ENCODE measurements around the gene FIGN. TPM values are rescaled to one million over a fixed set of nuclear protein-coding genes. Genes with fewer than 3 reads are reported as not detected.

The FIGN gene
- total and polyA plus RNA-seq, 2 experiments from 2014 or later: 0.76 to 2.6 TPM

GRCh38 chr2:163626639-163627109 lies 109.1 kb downstream of the FIGN start:
- Histone ChIP-seq H3K36me3 (ENCODE audit: low read depth) (no peaks in the 10 kb centered on the region), H3F3A (ENCODE audit: insufficient read depth) (no peaks in the 10 kb centered on the region), H3K4me3 (no peak overlapping the region), H3K27ac (no peak overlapping the region), H3K9me3 (ENCODE audit: low read depth) (no peaks in the 10 kb centered on the region), H3K4me1 (ENCODE audit: insufficient read depth) (no peaks in the 10 kb centered on the region), H3K9ac (no peak overlapping the region), H3K4me2 (ENCODE audit: unreplicated experiment) (no peak overlapping the region), H3K9me2 (ENCODE audit: insufficient read depth) (no peaks in the 10 kb centered on the region), H2AFZ (no peak overlapping the region), H4K20me1 (ENCODE audit: insufficient read depth) (no peaks in the 10 kb centered on the region), H3K79me2 (ENCODE audit: insufficient read depth) (no peaks in the 10 kb centered on the region), H3K27me3 (replicated peaks; ENCODE audit: insufficient read depth) (no peaks in the 10 kb centered on the region)
- no peak for TF ChIP-seq EZH2phosphoT487 (IDR thresholded peaks at IDR 0.05; ENCODE audit: insufficient read depth, low read depth)
- no peak for TF ChIP-seq EZH2 (IDR thresholded peaks at IDR 0.05; ENCODE audit: insufficient read depth, poor library complexity, severe bottlenecking)
- no peak for DNase-seq
- 86 to 89% methylated on average over 7 of the region's 7 CpGs for WGBS, 2 experiments (ENCODE audit: low coverage in 1 of 2, low lambda C conversion rate in 2 of 2, missing lambda C conversion rate in 2 of 2)
- in situ Hi-C loops (cut with MboI): no loop called here

- Histone ChIP-seq H3K36me3 (ENCODE audit: low read depth) (no peaks in the 10 kb centered on the region), H3K4me3 (no peak overlapping the region), H4K20me1 (ENCODE audit: insufficient read depth) (no peaks in the 10 kb centered on the region), H3K9me3 (ENCODE audit: low read depth) (no peaks in the 10 kb centered on the region), H3K27ac (no peak overlapping the region), H3K4me2 (ENCODE audit: unreplicated experiment) (no peak overlapping the region), H3K9me2 (ENCODE audit: insufficient read depth) (no peaks in the 10 kb centered on the region), H2AFZ (no peak overlapping the region), H3K27me3 (replicated peaks; ENCODE audit: insufficient read depth) (no peaks in the 10 kb centered on the region), H3K79me2 (ENCODE audit: insufficient read depth) (no peaks in the 10 kb centered on the region), H3F3A (ENCODE audit: insufficient read depth) (no peaks in the 10 kb centered on the region), H3K9ac (no peak overlapping the region), H3K4me1 (ENCODE audit: insufficient read depth) (no peaks in the 10 kb centered on the region)
- no peak for DNase-seq
- WGBS, 2 experiments (ENCODE audit: low coverage in 1 of 2, low lambda C conversion rate in 2 of 2, missing lambda C conversion rate in 2 of 2): 95 to 100% methylated on average over 1 of the region's 1 CpG
- in situ Hi-C loops (cut with MboI): no loop called here
- TF ChIP-seq EZH2 (IDR thresholded peaks at IDR 0.05; ENCODE audit: insufficient read depth, poor library complexity, severe bottlenecking): no peak
- TF ChIP-seq EZH2phosphoT487 (IDR thresholded peaks at IDR 0.05; ENCODE audit: insufficient read depth, low read depth): no peak
These were observed 109.6 kb downstream of the FIGN start for GRCh38 chr2:163626208-163626607.

DNA sequence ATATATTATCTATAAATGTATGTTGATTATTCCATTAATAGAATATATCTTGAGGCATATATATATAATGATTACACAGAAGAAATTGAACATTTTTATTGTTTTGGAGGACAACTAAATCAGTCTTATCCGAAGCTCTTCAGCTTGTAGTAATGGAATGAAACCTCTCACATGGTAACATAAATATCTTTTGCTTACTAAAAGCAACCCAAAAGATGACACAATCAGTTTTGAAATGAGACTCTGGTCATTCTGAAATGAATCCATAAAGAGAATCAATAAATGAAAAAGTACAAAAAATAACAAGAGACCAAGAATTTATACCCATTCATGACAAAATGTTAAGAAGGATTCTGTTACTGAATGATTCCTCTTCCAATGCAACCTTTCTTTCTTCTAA lies 110.2 kb downstream of the FIGN start:
- H3K27ac ChIP-seq: no peak overlapping the region
- WGBS, 2 experiments (ENCODE audit: low coverage in 1 of 2, low lambda C conversion rate in 2 of 2, missing lambda C conversion rate in 2 of 2): 58 to 69% methylated on average over 1 of the region's 1 CpG

GRCh38 chr2:163621445-163622004 lies 114.3 kb downstream of the FIGN start:
- Histone ChIP-seq H3K4me3 (no peak overlapping the region), H3K27me3 (replicated peaks; ENCODE audit: insufficient read depth) (no peaks in the 10 kb centered on the region), H3K9me3 (ENCODE audit: low read depth) (no peaks in the 10 kb centered on the region), H3K36me3 (ENCODE audit: low read depth) (no peaks in the 10 kb centered on the region), H4K20me1 (ENCODE audit: insufficient read depth) (no peaks in the 10 kb centered on the region), H3K4me1 (ENCODE audit: insufficient read depth) (no peaks in the 10 kb centered on the region), H3K9me2 (ENCODE audit: insufficient read depth) (no peaks in the 10 kb centered on the region), H3K9ac (no peak overlapping the region), H3K27ac (no peak overlapping the region), H3K4me2 (ENCODE audit: unreplicated experiment) (no peak overlapping the region), H3F3A (ENCODE audit: insufficient read depth) (no peaks in the 10 kb centered on the region), H3K79me2 (ENCODE audit: insufficient read depth) (no peaks in the 10 kb centered on the region), H2AFZ (no peak overlapping the region)
- TF ChIP-seq EZH2 (IDR thresholded peaks at IDR 0.05; ENCODE audit: insufficient read depth, poor library complexity, severe bottlenecking) (no peak), EZH2phosphoT487 (IDR thresholded peaks at IDR 0.05; ENCODE audit: insufficient read depth, low read depth) (no peak)
- in situ Hi-C loops (cut with MboI): no loop called here
- no peak for DNase-seq
- WGBS, 2 experiments (ENCODE audit: low coverage in 1 of 2, low lambda C conversion rate in 2 of 2, missing lambda C conversion rate in 2 of 2): 90 to 94% methylated on average over 7 of the region's 7 CpGs

More for the DNA sequence above, 110.2 kb downstream of the FIGN start:
- Histone ChIP-seq H3K9me2 (ENCODE audit: insufficient read depth) (no peaks in the 10 kb centered on the region), H3F3A (ENCODE audit: insufficient read depth) (no peaks in the 10 kb centered on the region), H3K4me1 (ENCODE audit: insufficient read depth) (no peaks in the 10 kb centered on the region), H2AFZ (no peak overlapping the region), H3K9me3 (ENCODE audit: low read depth) (no peaks in the 10 kb centered on the region), H3K79me2 (ENCODE audit: insufficient read depth) (no peaks in the 10 kb centered on the region), H3K36me3 (ENCODE audit: low read depth) (no peaks in the 10 kb centered on the region), H3K9ac (no peak overlapping the region), H3K27me3 (replicated peaks; ENCODE audit: insufficient read depth) (no peaks in the 10 kb centered on the region), H3K4me3 (no peak overlapping the region), H3K4me2 (ENCODE audit: unreplicated experiment) (no peak overlapping the region), H4K20me1 (ENCODE audit: insufficient read depth) (no peaks in the 10 kb centered on the region)
- TF ChIP-seq EZH2phosphoT487 (IDR thresholded peaks at IDR 0.05; ENCODE audit: insufficient read depth, low read depth) (no peak), EZH2 (IDR thresholded peaks at IDR 0.05; ENCODE audit: insufficient read depth, poor library complexity, severe bottlenecking) (no peak)
- in situ Hi-C loops (cut with MboI): no loop called here
- no peak for DNase-seq
